LoVo (cell line): ENCODE results near the gene TNFAIP8.
"Not testable (repeated sequence)": the region's sequence is repeated elsewhere in the genome, so short reads cannot be mapped to it uniquely, and the experiment has no call there.

Experiments
- DNase-seq: peaks from one replicate; pipeline ENCODE4 v3.0.0-alpha.2; 2016; ENCODE audit warnings: low spot score

TNFAIP8 gene

GRCh38 chr5:119420169-119420568, 64.3 kb downstream of the TNFAIP8 start:
- no peak for DNase-seq

- DNase-seq: no peak
Measured at GRCh38 chr5:119426057-119426456, 70.2 kb downstream of the TNFAIP8 start.

GRCh38 chr5:119427060-119427459, 71.2 kb downstream of the TNFAIP8 start:
- no peak for DNase-seq

- DNase-seq: not testable (repeated sequence)
Measured at GRCh38 chr5:119427596-119427995, 71.8 kb downstream of the TNFAIP8 start.

GRCh38 chr5:119428166-119428565, 72.3 kb downstream of the TNFAIP8 start:
- DNase-seq: not testable (repeated sequence)

- not testable (repeated sequence) for DNase-seq
Measured at GRCh38 chr5:119428574-119428973, 72.8 kb downstream of the TNFAIP8 start.

GRCh38 chr5:119432674-119433237, 76.9 kb downstream of the TNFAIP8 start:
- not testable (repeated sequence) for DNase-seq

GRCh38 chr5:119435436-119436132, 79.8 kb downstream of the TNFAIP8 start:
- peak; percentile 43 for DNase-seq

- not testable (repeated sequence) for DNase-seq
Measured at GRCh38 chr5:119437785-119438586, 82.2 kb downstream of the TNFAIP8 start.

- DNase-seq: not testable (repeated sequence)
Measured at GRCh38 chr5:119438587-119438917, 82.7 kb downstream of the TNFAIP8 start.

- peak; percentile 50 for DNase-seq
Measured at GRCh38 chr5:119439140-119439631, 83.4 kb downstream of the TNFAIP8 start.

GRCh38 chr5:119439632-119440031, 83.8 kb downstream of the TNFAIP8 start:
- DNase-seq: not testable (repeated sequence)

- not testable (repeated sequence) for DNase-seq
Measured at GRCh38 chr5:119444643-119445042, 88.8 kb downstream of the TNFAIP8 start.

- DNase-seq: no peak
Measured at GRCh38 chr5:119445544-119445943, 89.7 kb downstream of the TNFAIP8 start.
